D341Med (cell line): Measurements from ENCODE around the gene PAQR8.
"Not testable (repeated sequence)": the region's sequence is repeated elsewhere in the genome, so short reads cannot be mapped to it uniquely, and the experiment has no call there.

ENCODE experiments used
- DNase-seq: peaks from one replicate; pipeline ENCODE4 v3.0.0; 2012; ENCODE audit warnings: low spot score

The PAQR8 gene

GRCh38 chr6:52377538-52378221, 15.7 kb downstream of the PAQR8 start:
- DNase-seq: no peak

DNA sequence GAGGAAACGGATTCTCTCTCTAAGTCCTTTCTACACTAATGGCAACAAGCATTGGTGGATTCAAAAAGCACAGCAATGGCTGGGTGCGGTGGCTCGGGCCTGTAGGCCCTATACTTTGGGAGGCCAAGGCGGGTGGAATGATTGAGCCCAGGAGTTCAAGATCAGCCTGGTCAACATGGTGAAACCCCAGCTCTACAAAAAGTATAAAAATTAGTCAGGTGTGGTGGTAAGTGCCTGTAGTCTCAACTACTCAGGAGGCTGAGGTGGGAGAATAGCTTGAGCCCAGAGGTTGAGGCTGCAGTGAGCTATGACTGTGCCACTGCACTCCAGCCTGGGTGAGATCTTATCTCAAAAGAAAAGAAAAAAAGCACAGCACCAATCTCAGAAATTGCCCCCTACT, 19.3 kb downstream of the PAQR8 start:
- DNase-seq: no peak

DNA sequence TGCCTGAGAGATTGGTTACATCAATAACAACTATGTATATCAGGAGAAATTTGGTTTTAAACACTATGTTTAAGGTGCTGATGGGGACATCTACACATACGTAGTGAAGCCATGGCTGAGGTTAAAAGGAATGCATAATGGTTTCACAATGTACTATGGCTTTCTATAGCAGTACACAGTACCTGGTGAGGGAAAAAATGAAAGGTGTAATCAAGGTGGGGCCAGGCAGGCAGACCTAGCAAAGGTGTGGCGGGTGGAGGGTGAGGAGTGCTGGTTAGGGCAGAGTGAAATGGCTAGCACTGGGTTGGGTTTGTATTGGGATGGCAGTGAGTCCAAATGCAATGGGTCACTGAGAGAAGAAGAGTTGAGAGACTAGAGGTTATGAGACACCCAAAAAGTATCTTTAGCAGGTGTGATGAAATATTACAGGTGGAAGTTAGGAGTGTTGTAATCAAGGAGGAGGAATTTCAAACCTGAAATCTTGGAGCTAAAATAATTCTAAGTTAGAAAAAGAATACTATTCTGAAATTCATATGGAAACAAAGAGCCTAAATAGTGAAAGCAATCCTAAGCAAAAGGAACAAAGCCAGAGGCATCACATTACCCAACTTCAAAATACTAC, 22.3 kb downstream of the PAQR8 start:
- no peak for DNase-seq

DNA sequence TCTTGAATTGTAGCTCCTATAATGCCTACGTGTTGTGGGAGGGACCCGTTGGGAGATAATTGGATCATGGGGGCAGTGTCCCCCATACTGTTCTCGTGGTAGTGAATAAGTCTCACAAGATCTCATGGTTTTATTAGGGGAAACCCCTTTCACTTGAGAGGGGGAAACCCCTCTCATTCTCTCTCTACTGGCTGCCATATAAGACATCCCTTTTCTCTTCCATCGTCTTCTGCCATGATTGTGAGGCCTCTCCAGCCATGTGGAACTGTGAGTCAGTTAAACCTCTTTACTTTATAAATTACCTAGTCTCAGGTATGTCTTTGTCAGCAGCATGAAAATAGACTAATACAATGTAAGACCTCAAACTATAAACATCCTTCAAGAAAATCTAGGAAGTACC, 23.1 kb downstream of the PAQR8 start:
- no peak for DNase-seq

DNA sequence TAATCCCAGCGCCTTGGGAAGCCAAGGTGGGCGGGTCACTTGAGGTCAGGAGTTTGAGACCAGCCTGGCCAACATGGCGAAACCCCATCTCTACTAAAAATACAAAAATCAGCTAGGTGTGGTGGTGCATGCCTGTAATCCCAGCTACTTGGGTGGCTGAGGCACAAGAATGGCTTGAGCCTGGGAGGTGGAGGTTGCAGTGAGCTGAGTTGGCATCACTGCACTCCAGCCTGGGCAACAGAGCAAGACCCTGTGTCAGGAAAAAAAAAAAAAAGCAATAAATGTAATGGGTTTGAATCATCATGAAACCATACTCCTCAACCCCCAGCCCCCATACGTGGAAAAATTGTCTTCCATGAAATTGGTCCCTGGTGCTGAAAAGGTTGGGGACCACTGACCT, 26.2 kb downstream of the PAQR8 start:
- DNase-seq: not testable (repeated sequence)

DNA sequence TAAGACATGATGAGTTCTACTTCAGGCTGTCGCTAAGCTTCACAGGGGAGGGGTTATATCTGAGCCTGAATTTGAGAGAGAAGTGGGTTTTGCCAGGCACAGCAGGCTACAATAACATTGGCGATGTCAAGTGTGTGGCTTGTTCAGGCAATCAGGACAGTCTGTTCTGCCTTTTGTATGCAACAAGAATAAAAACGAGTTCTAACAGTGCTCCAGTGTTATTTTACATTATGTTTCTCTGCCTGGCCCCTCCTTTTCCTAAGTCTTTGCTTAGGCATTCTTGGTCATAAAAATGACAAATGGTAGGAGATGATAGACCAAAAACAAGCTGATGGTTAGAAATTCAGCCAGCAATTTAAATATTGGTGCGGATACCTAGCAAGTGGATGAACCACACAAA, 26.8 kb downstream of the PAQR8 start:
- no peak for DNase-seq

- DNase-seq: no peak
Measured at GRCh38 chr6:52389264-52389625, 27.3 kb downstream of the PAQR8 start.

GRCh38 chr6:52389626-52390360, 27.8 kb downstream of the PAQR8 start:
- no peak for DNase-seq

GRCh38 chr6:52390361-52390727, 28.4 kb downstream of the PAQR8 start:
- DNase-seq: no peak

GRCh38 chr6:52391599-52391998, 29.6 kb downstream of the PAQR8 start:
- DNase-seq: no peak

DNA sequence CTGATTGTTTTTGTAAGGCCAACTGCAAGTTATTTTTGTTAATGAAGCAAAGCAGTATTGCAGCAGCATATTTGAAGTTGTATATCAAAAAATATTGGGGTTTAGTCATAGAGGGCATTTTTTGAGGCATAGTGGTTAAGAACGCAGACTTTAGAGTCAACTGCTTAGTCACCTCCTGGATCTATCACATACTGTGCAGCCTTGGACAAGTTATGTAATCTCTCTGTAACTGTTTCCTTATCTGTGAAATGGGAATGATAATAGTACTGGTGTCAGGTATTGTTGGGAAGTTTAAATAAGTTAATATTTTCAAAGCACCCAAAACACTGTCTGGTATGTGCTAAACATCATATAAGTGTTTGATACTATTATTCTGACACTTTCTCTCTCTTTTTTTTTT, 31.0 kb downstream of the PAQR8 start:
- DNase-seq: no peak

GRCh38 chr6:52393780-52394179, 31.8 kb downstream of the PAQR8 start:
- no peak for DNase-seq

- no peak for DNase-seq
Measured at GRCh38 chr6:52394251-52394666, 32.3 kb downstream of the PAQR8 start.

GRCh38 chr6:52395969-52396368, 34.0 kb downstream of the PAQR8 start:
- no peak for DNase-seq

DNA sequence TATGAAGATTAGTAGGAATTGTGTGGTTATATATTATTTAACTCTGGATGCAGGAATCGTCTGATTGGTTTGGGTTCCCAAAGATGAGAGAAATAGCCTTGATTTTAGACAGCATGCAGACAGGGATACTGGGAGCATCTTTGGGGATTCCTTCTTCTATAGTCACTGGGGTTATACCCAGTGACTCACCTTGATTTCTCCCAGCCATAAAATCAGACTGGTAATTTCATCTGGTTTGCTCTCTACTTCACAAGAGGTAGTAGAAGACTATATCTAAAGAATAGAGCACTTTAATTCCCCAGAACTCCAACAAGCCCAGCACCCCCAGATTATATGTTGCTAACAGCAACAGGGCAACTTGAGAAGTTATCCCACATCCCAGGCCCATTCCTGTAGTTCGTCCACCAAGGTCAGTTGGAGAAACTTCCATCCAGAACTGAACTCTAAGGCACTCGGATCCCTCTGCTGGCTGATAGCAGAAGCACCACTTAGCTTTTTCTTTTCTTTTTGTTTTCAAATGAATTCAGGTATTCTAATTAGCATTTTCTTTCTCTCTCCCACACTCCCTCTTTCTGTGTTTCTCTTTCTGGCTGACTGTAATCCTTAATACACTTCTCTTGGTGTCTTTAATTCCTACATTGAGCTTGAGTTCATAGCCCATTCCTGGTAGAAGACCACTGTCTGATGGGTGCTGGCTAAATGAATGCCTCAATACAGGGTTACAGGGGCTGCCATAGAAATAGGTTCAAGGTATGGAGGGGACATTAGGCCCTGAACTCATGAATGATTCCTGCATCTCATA, 37.8 kb downstream of the PAQR8 start:
- peak; percentile 59 for DNase-seq

DNA sequence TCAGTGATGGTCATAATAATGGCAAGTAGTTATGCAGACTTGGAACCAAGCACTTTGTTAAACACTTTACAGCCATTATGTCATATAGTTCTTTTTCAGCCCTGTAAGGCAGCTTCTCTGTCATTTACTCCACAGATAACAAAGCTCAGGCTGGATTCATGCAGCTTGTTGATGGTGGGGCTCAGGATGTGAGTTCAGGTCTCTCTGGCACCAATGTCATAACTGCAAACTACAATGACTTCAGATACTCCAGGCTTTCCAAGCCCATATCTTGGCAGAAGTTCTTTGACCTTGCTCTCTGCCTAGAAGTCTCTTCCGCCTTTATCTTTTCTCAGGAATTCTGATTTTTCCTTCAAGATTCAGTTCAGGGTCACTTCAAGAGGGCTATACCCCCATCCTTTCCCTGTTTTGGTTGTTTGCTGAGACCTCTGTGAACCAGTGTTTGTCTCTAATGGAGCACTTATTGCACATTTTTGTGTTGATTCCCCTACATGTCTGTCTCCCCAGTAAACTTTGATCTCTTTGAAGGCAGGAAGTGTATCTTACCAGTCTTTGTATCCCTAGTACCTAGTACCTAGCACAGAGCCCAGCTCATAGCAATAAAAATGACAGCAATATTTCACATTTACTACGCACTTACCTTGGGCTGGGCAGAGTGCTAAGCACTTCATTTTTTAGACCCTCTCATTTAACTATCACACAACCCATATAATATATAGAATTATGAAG, 38.5 kb downstream of the PAQR8 start:
- DNase-seq: no peak

- no peak for DNase-seq
Measured at GRCh38 chr6:52403086-52403485, 41.1 kb downstream of the PAQR8 start.

GRCh38 chr6:52403627-52404026, 41.7 kb downstream of the PAQR8 start:
- no peak for DNase-seq

GRCh38 chr6:52405243-52405642, 43.3 kb downstream of the PAQR8 start:
- DNase-seq: no peak

GRCh38 chr6:52407467-52407866, 45.5 kb downstream of the PAQR8 start:
- peak; percentile 55 for DNase-seq

DNA sequence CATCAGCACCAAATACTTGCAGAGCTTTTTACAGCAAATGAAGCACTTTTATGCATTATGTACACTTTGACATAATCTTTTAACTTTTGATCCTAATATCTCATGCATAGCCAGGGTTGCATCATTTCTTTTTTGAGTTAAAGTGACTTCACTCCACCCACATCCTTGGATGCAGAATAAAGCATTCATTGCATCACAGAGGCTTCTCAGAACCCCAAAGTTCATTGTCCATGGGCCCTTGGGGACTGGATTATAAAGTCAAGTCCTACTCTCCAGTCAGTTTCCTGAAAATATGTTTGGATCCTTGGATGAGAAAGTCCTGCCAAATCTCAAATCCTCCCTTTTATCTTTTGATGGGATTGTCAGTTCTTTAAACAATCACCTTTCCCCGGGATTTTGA, 47.5 kb downstream of the PAQR8 start:
- DNase-seq: no peak

- DNase-seq: no peak
Measured at GRCh38 chr6:52410979-52411378, 49.0 kb downstream of the PAQR8 start.
